Measurements from ENCODE around the gene PCDHGA1. TPM values are rescaled to one million over a fixed set of nuclear protein-coding genes. Genes with fewer than 3 reads are reported as not detected.

The PCDHGA1 gene
- total RNA-seq, 1 experiment from 2014 or later = 0.04 TPM

GRCh38 chr5:141419074-141419880 is 89.0 kb downstream of the PCDHGA1 start:
- TF ChIP-seq EZH2phosphoT487 (IDR thresholded peaks at IDR 0.05; ENCODE audit: borderline replicate concordance, low read length) (no peak), EZH2 (IDR thresholded peaks at IDR 0.05; ENCODE audit: low read length, unreplicated experiment) (no peak), CTCF (conservative IDR thresholded peaks at IDR 0.05; ENCODE audit: low read depth, low read length) (no peak)
- no peak overlapping the region for H3K9ac ChIP-seq (ENCODE audit: low read length)
- ATAC-seq (no peak), DNase-seq (no peak)
- no peak overlapping the region for H2AFZ ChIP-seq (ENCODE audit: low read length)
- H3K4me1 ChIP-seq (ENCODE audit: insufficient read depth, low read length) = no peaks in the 10 kb centered on the region
- H3F3A ChIP-seq (ENCODE audit: low read length, unreplicated experiment) = no peaks in the 10 kb centered on the region
- no peaks in the 10 kb centered on the region for H3K9me3 ChIP-seq (ENCODE audit: low read length)
- no peaks in the 10 kb centered on the region for H4K20me1 ChIP-seq (ENCODE audit: low read length)
- BruUV-seq (replicated peaks) = no TSS peak
- intact Hi-C loops (cut with micrococcal nuclease) = no loop called here
- ChIA-PET POLR2A (ENCODE audit: unreplicated experiment) (no interaction called here), CTCF (no interaction called here)
- no peak overlapping the region for H3K27ac ChIP-seq (ENCODE audit: low read length)
- no peaks in the 10 kb centered on the region for H3K9me2 ChIP-seq (replicated peaks; ENCODE audit: low read length)
- H3K4me3 ChIP-seq (ENCODE audit: low read length) = no peak overlapping the region
- H3K36me3 ChIP-seq (ENCODE audit: low read depth, low read length) = no peaks in the 10 kb centered on the region; the same call in 1 of the 2 replicates
- H3K79me2 ChIP-seq (ENCODE audit: low read length) = no peaks in the 10 kb centered on the region
- H3K4me2 ChIP-seq (ENCODE audit: low read length) = no peak overlapping the region
- no peaks in the 10 kb centered on the region for H3K27me3 ChIP-seq (ENCODE audit: low read length)

GRCh38 chr5:141420855-141421488 is 90.7 kb downstream of the PCDHGA1 start, which contains the start of gene PCDHGA11:
TSS of gene PCDHGA11 (plus strand) at chr5:141421051. CDS start at chr5:141421228, 177 bp downstream.
- H3K36me3 ChIP-seq (ENCODE audit: low read depth, low read length) = no peaks in the 10 kb centered on the region; the same call in 1 of the 2 replicates
- intact Hi-C loops (cut with micrococcal nuclease) = no loop called here
- H3K4me2 ChIP-seq (ENCODE audit: low read length) = no peak within 1 kb of the TSS
- H3K4me1 ChIP-seq (ENCODE audit: insufficient read depth, low read length) = no peaks in the 10 kb centered on the region
- no peaks in the 10 kb centered on the region for H3F3A ChIP-seq (ENCODE audit: low read length, unreplicated experiment)
- H3K9me2 ChIP-seq (replicated peaks; ENCODE audit: low read length) = no peaks in the 10 kb centered on the region
- H3K27me3 ChIP-seq (ENCODE audit: low read length) = no peaks in the 10 kb centered on the region
- H3K4me3 ChIP-seq (ENCODE audit: low read length) = no peak within 1 kb of the TSS
- no peak within 1 kb of the TSS for H2AFZ ChIP-seq (ENCODE audit: low read length)
- ChIA-PET CTCF (interaction anchor here (0.6 kb wide), 1 partner anchor 250 kb away, joined by 3 read pairs; no protein-coding TSS in a partner anchor), POLR2A (ENCODE audit: unreplicated experiment) (no interaction called here)
- H3K27ac ChIP-seq (ENCODE audit: low read length) = no peak within 1 kb of the TSS
- DNase-seq (no peak), ATAC-seq (no peak)
- H4K20me1 ChIP-seq (ENCODE audit: low read length) = no peaks in the 10 kb centered on the region
- H3K9ac ChIP-seq (ENCODE audit: low read length) = no peak within 1 kb of the TSS
- no peaks in the 10 kb centered on the region for H3K9me3 ChIP-seq (ENCODE audit: low read length)
- TF ChIP-seq CTCF (conservative IDR thresholded peaks at IDR 0.05; ENCODE audit: low read depth, low read length) = no peak; the same call in 1 of the 2 replicates
- TF ChIP-seq EZH2 (IDR thresholded peaks at IDR 0.05; ENCODE audit: low read length, unreplicated experiment) = no peak
- no peak for TF ChIP-seq EZH2phosphoT487 (IDR thresholded peaks at IDR 0.05; ENCODE audit: borderline replicate concordance, low read length)
- H3K79me2 ChIP-seq (ENCODE audit: low read length) = no peaks in the 10 kb centered on the region
- BruUV-seq (replicated peaks) = no TSS peak
